ENCODE data around the gene ACOX2.

DNA sequence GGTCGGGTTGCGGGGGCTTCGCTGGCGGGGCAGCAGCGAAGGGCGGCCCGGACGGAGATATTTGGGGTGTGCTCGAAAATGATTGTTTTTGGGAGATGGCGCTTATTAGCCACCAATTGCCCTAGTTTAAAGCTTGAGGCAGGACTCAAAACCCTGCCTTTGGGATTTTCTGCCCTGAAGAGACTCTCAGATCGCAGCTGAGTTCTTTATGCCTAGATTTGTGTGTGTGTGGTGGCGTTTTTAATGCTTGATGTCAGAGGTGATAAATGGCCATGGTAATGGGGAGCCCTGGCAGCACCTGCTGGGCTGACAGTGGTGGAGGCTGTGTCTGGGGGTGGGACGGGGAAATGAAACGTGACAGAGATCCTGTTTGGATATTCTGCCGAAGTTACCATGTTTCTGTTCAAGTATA is 44.5 kb downstream of the ACOX2 start:
- TF ChIP-seq NR2C2 (CRISPR knock-in tag; IDR thresholded peaks at IDR 0.05; ENCODE audit: borderline replicate concordance) = no peak
- TF ChIP-seq HDAC2 (CRISPR knock-in tag; IDR thresholded peaks at IDR 0.05) = no peak
- TF ChIP-seq ZNF12 (CRISPR knock-in tag; IDR thresholded peaks at IDR 0.05) = no peak
- TF ChIP-seq HIVEP1 (CRISPR knock-in tag; IDR thresholded peaks at IDR 0.05) = no peak
- TF ChIP-seq, protein P1, sequence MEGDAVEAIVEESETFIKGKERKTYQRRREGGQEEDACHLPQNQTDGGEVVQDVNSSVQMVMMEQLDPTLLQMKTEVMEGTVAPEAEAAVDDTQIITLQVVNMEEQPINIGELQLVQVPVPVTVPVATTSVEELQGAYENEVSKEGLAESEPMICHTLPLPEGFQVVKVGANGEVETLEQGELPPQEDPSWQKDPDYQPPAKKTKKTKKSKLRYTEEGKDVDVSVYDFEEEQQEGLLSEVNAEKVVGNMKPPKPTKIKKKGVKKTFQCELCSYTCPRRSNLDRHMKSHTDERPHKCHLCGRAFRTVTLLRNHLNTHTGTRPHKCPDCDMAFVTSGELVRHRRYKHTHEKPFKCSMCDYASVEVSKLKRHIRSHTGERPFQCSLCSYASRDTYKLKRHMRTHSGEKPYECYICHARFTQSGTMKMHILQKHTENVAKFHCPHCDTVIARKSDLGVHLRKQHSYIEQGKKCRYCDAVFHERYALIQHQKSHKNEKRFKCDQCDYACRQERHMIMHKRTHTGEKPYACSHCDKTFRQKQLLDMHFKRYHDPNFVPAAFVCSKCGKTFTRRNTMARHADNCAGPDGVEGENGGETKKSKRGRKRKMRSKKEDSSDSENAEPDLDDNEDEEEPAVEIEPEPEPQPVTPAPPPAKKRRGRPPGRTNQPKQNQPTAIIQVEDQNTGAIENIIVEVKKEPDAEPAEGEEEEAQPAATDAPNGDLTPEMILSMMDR (CRISPR knock-in tag; IDR thresholded peaks at IDR 0.05) = no peak
- no peak for TF ChIP-seq MYPOP (CRISPR knock-in tag; IDR thresholded peaks at IDR 0.05)
